ENCODE measurements around the gene ZNF260. TPM values are rescaled to one million over a fixed set of nuclear protein-coding genes. Genes with fewer than 3 reads are reported as not detected.

Gene ZNF260
- total and polyA plus RNA-seq, 9 donors, result 6.1 to 19.0 (median 11.8) TPM

GRCh38 chr19:36524617-36525016, 3.5 kb downstream of the ZNF260 start:
- no peak for TF ChIP-seq POLR2A (IDR thresholded peaks at IDR 0.05)
- no peak for TF ChIP-seq EP300 (IDR thresholded peaks at IDR 0.05)
- no peak for TF ChIP-seq CTCF (IDR thresholded peaks at IDR 0.05)
- Histone ChIP-seq H3K27ac (no peak overlapping the region), H3K27me3 (no peaks in the 10 kb centered on the region), H3K36me3 (no peaks in the 10 kb centered on the region), H3K4me1 (ENCODE audit: insufficient read depth) (peaks cover 6% of the 10 kb centered on the region), H3K4me3 (no peak overlapping the region), H3K9me3 (peaks cover 0 to 42% of the 10 kb centered on the region in 2 donors)
- DNase-seq, result no peak
- intact Hi-C loops (cut with DNase I), result no loop called here
- WGBS, 3 donors, result 98 to 99% (median 98%) methylated on average over 4 of the region's 4 CpGs

- no peak overlapping the region for H3K4me3 ChIP-seq
- 95 to 100% (median 98%) methylated on average over 2 of the region's 2 CpGs for WGBS, 3 donors
- TF ChIP-seq POLR2A (IDR thresholded peaks at IDR 0.05) (no peak), CTCF (IDR thresholded peaks at IDR 0.05) (no peak), EP300 (IDR thresholded peaks at IDR 0.05) (no peak)
- no peaks in the 10 kb centered on the region for H3K36me3 ChIP-seq
- H3K27ac ChIP-seq, result no peak overlapping the region
- intact Hi-C loops (cut with DNase I), result no loop called here
- no peak for DNase-seq
- no peaks in the 10 kb centered on the region for H3K4me1 ChIP-seq (ENCODE audit: insufficient read depth)
- H3K27me3 ChIP-seq, result no peaks in the 10 kb centered on the region
- peaks cover 30 to 50% of the 10 kb centered on the region in 2 donors for H3K9me3 ChIP-seq
These were observed 14.0 kb downstream of the ZNF260 start for GRCh38 chr19:36514012-36514612.

- intact Hi-C loops (cut with DNase I), result no loop called here
- no peaks in the 10 kb centered on the region for H3K27me3 ChIP-seq
- H3K4me1 ChIP-seq (ENCODE audit: insufficient read depth), result no peaks in the 10 kb centered on the region
- no peak overlapping the region for H3K4me3 ChIP-seq
- no peak overlapping the region for H3K27ac ChIP-seq
- no peak for DNase-seq
- no peak for TF ChIP-seq CTCF (IDR thresholded peaks at IDR 0.05)
- TF ChIP-seq POLR2A (IDR thresholded peaks at IDR 0.05), result no peak
- 85 to 93% (median 86%) methylated on average over 3 of the region's 3 CpGs for WGBS, 3 donors
- H3K36me3 ChIP-seq, result no peaks in the 10 kb centered on the region
- H3K9me3 ChIP-seq, result peaks cover 9 to 22% of the 10 kb centered on the region in 2 donors
These were observed 19.7 kb downstream of the ZNF260 start for GRCh38 chr19:36508325-36508724.

- no peak overlapping the region for H3K27ac ChIP-seq
- intact Hi-C loops (cut with DNase I), result no loop called here
- DNase-seq, result no peak
- no peaks in the 10 kb centered on the region for H3K27me3 ChIP-seq
- peaks cover 0 to 6% of the 10 kb centered on the region in 2 donors for H3K9me3 ChIP-seq
- WGBS, 3 donors, result 92 to 94% (median 93%) methylated on average over 5 of the region's 5 CpGs
- TF ChIP-seq EP300 (IDR thresholded peaks at IDR 0.05), result no peak
- no peak for TF ChIP-seq CTCF (IDR thresholded peaks at IDR 0.05)
- no peak for TF ChIP-seq POLR2A (IDR thresholded peaks at IDR 0.05)
- H3K4me1 ChIP-seq (ENCODE audit: insufficient read depth), result no peaks in the 10 kb centered on the region
- no peak overlapping the region for H3K4me3 ChIP-seq
- H3K36me3 ChIP-seq, result no peaks in the 10 kb centered on the region
These were observed 26.1 kb downstream of the ZNF260 start for GRCh38 chr19:36501973-36502372.

All from ovary (tissue), 9 donors.